Measurements from ENCODE around the gene BCAS3.

BCAS3 gene

GRCh38 chr17:60743799-60744198 is 66.1 kb downstream of the BCAS3 start:
- H3K27me3 ChIP-seq (ENCODE audit: control insufficient read depth in 1 of 2, insufficient read depth in 2 of 2, low read length in 2 of 2), result no peaks in the 10 kb centered on the region
- H3K9me3 ChIP-seq (ENCODE audit: control insufficient read depth in 2 of 2, low read length in 2 of 2), result no peaks in the 10 kb centered on the region
- H3K9ac ChIP-seq (ENCODE audit: low read length in 2 of 2), result no peak overlapping the region
- H3K27ac ChIP-seq (ENCODE audit: low read length), result no peak overlapping the region
- no peaks in the 10 kb centered on the region for H3K36me3 ChIP-seq (ENCODE audit: control insufficient read depth in 2 of 2, insufficient read depth in 2 of 2, low read length in 2 of 2)
- H3K4me1 ChIP-seq (ENCODE audit: control insufficient read depth, insufficient read depth, low read length), result no peaks in the 10 kb centered on the region
- peak overlapping the region in 1 of 2 donors; percentile 30 for H3K4me3 ChIP-seq (ENCODE audit: low read length in 2 of 2)

- H3K9ac ChIP-seq (ENCODE audit: low read length in 2 of 2), result no peak overlapping the region
- no peak overlapping the region for H3K27ac ChIP-seq (ENCODE audit: low read length)
- H3K4me1 ChIP-seq (ENCODE audit: control insufficient read depth, insufficient read depth, low read length), result no peaks in the 10 kb centered on the region
- no peaks in the 10 kb centered on the region for H3K27me3 ChIP-seq (ENCODE audit: control insufficient read depth in 1 of 2, insufficient read depth in 2 of 2, low read length in 2 of 2)
- no peaks in the 10 kb centered on the region for H3K9me3 ChIP-seq (ENCODE audit: control insufficient read depth in 2 of 2, low read length in 2 of 2)
- H3K36me3 ChIP-seq (ENCODE audit: control insufficient read depth in 2 of 2, insufficient read depth in 2 of 2, low read length in 2 of 2), result no peaks in the 10 kb centered on the region
- H3K4me3 ChIP-seq (ENCODE audit: low read length in 2 of 2), result no peak overlapping the region
Observed at GRCh38 chr17:60744355-60744966, 66.8 kb downstream of the BCAS3 start.

GRCh38 chr17:60745544-60745943 is 67.9 kb downstream of the BCAS3 start:
- no peak overlapping the region for H3K9ac ChIP-seq (ENCODE audit: low read length in 2 of 2)
- no peaks in the 10 kb centered on the region for H3K36me3 ChIP-seq (ENCODE audit: control insufficient read depth in 2 of 2, insufficient read depth in 2 of 2, low read length in 2 of 2)
- no peak overlapping the region for H3K27ac ChIP-seq (ENCODE audit: low read length)

GRCh38 chr17:60747069-60747808 is 69.6 kb downstream of the BCAS3 start:
- peaks cover 0 to 5% of the 10 kb centered on the region in 2 donors for H3K9me3 ChIP-seq (ENCODE audit: control insufficient read depth in 2 of 2, low read length in 2 of 2)
- H3K4me3 ChIP-seq (ENCODE audit: low read length in 2 of 2), result no peak overlapping the region
- no peaks in the 10 kb centered on the region for H3K36me3 ChIP-seq (ENCODE audit: control insufficient read depth in 2 of 2, insufficient read depth in 2 of 2, low read length in 2 of 2)
- H3K4me1 ChIP-seq (ENCODE audit: control insufficient read depth, insufficient read depth, low read length), result no peaks in the 10 kb centered on the region
- no peaks in the 10 kb centered on the region for H3K27me3 ChIP-seq (ENCODE audit: control insufficient read depth in 1 of 2, insufficient read depth in 2 of 2, low read length in 2 of 2)
- H3K9ac ChIP-seq (ENCODE audit: low read length in 2 of 2), result no peak overlapping the region
- H3K27ac ChIP-seq (ENCODE audit: low read length), result no peak overlapping the region

More at GRCh38 chr17:60745544-60745943, 67.9 kb downstream of the BCAS3 start:
- Histone ChIP-seq H3K27me3 (ENCODE audit: control insufficient read depth in 1 of 2, insufficient read depth in 2 of 2, low read length in 2 of 2) (no peaks in the 10 kb centered on the region), H3K4me3 (ENCODE audit: low read length in 2 of 2) (no peak overlapping the region), H3K9me3 (ENCODE audit: control insufficient read depth in 2 of 2, low read length in 2 of 2) (peaks cover 0 to 2% of the 10 kb centered on the region in 2 donors), H3K4me1 (ENCODE audit: control insufficient read depth, insufficient read depth, low read length) (no peaks in the 10 kb centered on the region)

- Histone ChIP-seq H3K27me3 (ENCODE audit: control insufficient read depth in 1 of 2, insufficient read depth in 2 of 2, low read length in 2 of 2) (no peaks in the 10 kb centered on the region), H3K4me1 (ENCODE audit: control insufficient read depth, insufficient read depth, low read length) (no peaks in the 10 kb centered on the region), H3K27ac (ENCODE audit: low read length) (no peak overlapping the region), H3K9ac (ENCODE audit: low read length in 2 of 2) (no peak overlapping the region), H3K36me3 (ENCODE audit: control insufficient read depth in 2 of 2, insufficient read depth in 2 of 2, low read length in 2 of 2) (no peaks in the 10 kb centered on the region), H3K4me3 (ENCODE audit: low read length in 2 of 2) (no peak overlapping the region), H3K9me3 (ENCODE audit: control insufficient read depth in 2 of 2, low read length in 2 of 2) (peaks cover 0 to 5% of the 10 kb centered on the region in 2 donors)
Observed at GRCh38 chr17:60748204-60748603, 70.6 kb downstream of the BCAS3 start.

GRCh38 chr17:60749050-60749449 is 71.4 kb downstream of the BCAS3 start:
- Histone ChIP-seq H3K27ac (ENCODE audit: low read length) (no peak overlapping the region), H3K27me3 (ENCODE audit: control insufficient read depth in 1 of 2, insufficient read depth in 2 of 2, low read length in 2 of 2) (no peaks in the 10 kb centered on the region), H3K4me3 (ENCODE audit: low read length in 2 of 2) (no peak overlapping the region), H3K9ac (ENCODE audit: low read length in 2 of 2) (no peak overlapping the region), H3K9me3 (ENCODE audit: control insufficient read depth in 2 of 2, low read length in 2 of 2) (peaks cover 0 to 5% of the 10 kb centered on the region in 2 donors), H3K36me3 (ENCODE audit: control insufficient read depth in 2 of 2, insufficient read depth in 2 of 2, low read length in 2 of 2) (no peaks in the 10 kb centered on the region), H3K4me1 (ENCODE audit: control insufficient read depth, insufficient read depth, low read length) (no peaks in the 10 kb centered on the region)

- no peaks in the 10 kb centered on the region for H3K36me3 ChIP-seq (ENCODE audit: control insufficient read depth in 2 of 2, insufficient read depth in 2 of 2, low read length in 2 of 2)
- H3K9ac ChIP-seq (ENCODE audit: low read length in 2 of 2), result no peak overlapping the region
- H3K27ac ChIP-seq (ENCODE audit: low read length), result no peak overlapping the region
- H3K4me1 ChIP-seq (ENCODE audit: control insufficient read depth, insufficient read depth, low read length), result no peaks in the 10 kb centered on the region
- H3K9me3 ChIP-seq (ENCODE audit: control insufficient read depth in 2 of 2, low read length in 2 of 2), result peaks cover 0 to 5% of the 10 kb centered on the region in 2 donors
- H3K27me3 ChIP-seq (ENCODE audit: control insufficient read depth in 1 of 2, insufficient read depth in 2 of 2, low read length in 2 of 2), result no peaks in the 10 kb centered on the region
- no peak overlapping the region for H3K4me3 ChIP-seq (ENCODE audit: low read length in 2 of 2)
Observed at GRCh38 chr17:60749708-60750107, 72.1 kb downstream of the BCAS3 start.

GRCh38 chr17:60750640-60751039 is 73.0 kb downstream of the BCAS3 start:
- H3K27ac ChIP-seq (ENCODE audit: low read length), result no peak overlapping the region
- no peak overlapping the region for H3K4me3 ChIP-seq (ENCODE audit: low read length in 2 of 2)
- no peaks in the 10 kb centered on the region for H3K27me3 ChIP-seq (ENCODE audit: control insufficient read depth in 1 of 2, insufficient read depth in 2 of 2, low read length in 2 of 2)
- no peaks in the 10 kb centered on the region for H3K36me3 ChIP-seq (ENCODE audit: control insufficient read depth in 2 of 2, insufficient read depth in 2 of 2, low read length in 2 of 2)
- no peak overlapping the region for H3K9ac ChIP-seq (ENCODE audit: low read length in 2 of 2)
- H3K9me3 ChIP-seq (ENCODE audit: control insufficient read depth in 2 of 2, low read length in 2 of 2), result peaks cover 0 to 5% of the 10 kb centered on the region in 2 donors
- no peaks in the 10 kb centered on the region for H3K4me1 ChIP-seq (ENCODE audit: control insufficient read depth, insufficient read depth, low read length)

GRCh38 chr17:60751884-60752283 is 74.2 kb downstream of the BCAS3 start:
- no peaks in the 10 kb centered on the region for H3K36me3 ChIP-seq (ENCODE audit: control insufficient read depth in 2 of 2, insufficient read depth in 2 of 2, low read length in 2 of 2)
- H3K4me3 ChIP-seq (ENCODE audit: low read length in 2 of 2), result no peak overlapping the region
- no peaks in the 10 kb centered on the region for H3K27me3 ChIP-seq (ENCODE audit: control insufficient read depth in 1 of 2, insufficient read depth in 2 of 2, low read length in 2 of 2)
- no peaks in the 10 kb centered on the region for H3K4me1 ChIP-seq (ENCODE audit: control insufficient read depth, insufficient read depth, low read length)
- H3K27ac ChIP-seq (ENCODE audit: low read length), result no peak overlapping the region
- H3K9ac ChIP-seq (ENCODE audit: low read length in 2 of 2), result no peak overlapping the region
- H3K9me3 ChIP-seq (ENCODE audit: control insufficient read depth in 2 of 2, low read length in 2 of 2), result peaks cover 0 to 5% of the 10 kb centered on the region in 2 donors

GRCh38 chr17:60752873-60753577 is 75.4 kb downstream of the BCAS3 start:
- no peaks in the 10 kb centered on the region for H3K4me1 ChIP-seq (ENCODE audit: control insufficient read depth, insufficient read depth, low read length)
- H3K27ac ChIP-seq (ENCODE audit: low read length), result no peak overlapping the region

More at GRCh38 chr17:60752873-60753577, 75.4 kb downstream of the BCAS3 start:
- H3K9me3 ChIP-seq (ENCODE audit: control insufficient read depth in 2 of 2, low read length in 2 of 2), result peaks cover 0 to 5% of the 10 kb centered on the region in 2 donors
- H3K27me3 ChIP-seq (ENCODE audit: control insufficient read depth in 1 of 2, insufficient read depth in 2 of 2, low read length in 2 of 2), result no peaks in the 10 kb centered on the region
- H3K9ac ChIP-seq (ENCODE audit: low read length in 2 of 2), result no peak overlapping the region
- H3K36me3 ChIP-seq (ENCODE audit: control insufficient read depth in 2 of 2, insufficient read depth in 2 of 2, low read length in 2 of 2), result no peaks in the 10 kb centered on the region
- no peak overlapping the region for H3K4me3 ChIP-seq (ENCODE audit: low read length in 2 of 2)
